Subcutaneous abdominal adipose tissue (tissue), 5 donors: ENCODE results near the gene TAS2R4.
"Not testable (repeated sequence)": the region's sequence is repeated elsewhere in the genome, so short reads cannot be mapped to it uniquely, and the experiment has no call there.

Experiments used
- H3K27ac ChIP-seq: one replicate; pipeline ENCODE4 v1.7.0; 2013; ENCODE audit warnings: low read depth, mild to moderate bottlenecking, inconsistent platforms, low read length, moderate library complexity
- H3K27me3 ChIP-seq, 5 donors: one replicate each; pipeline ENCODE4 v1.7.0; 2013; ENCODE audit warnings: low read length in 5 of 5, inconsistent platforms in 1 of 5; ENCODE audit not compliant: control insufficient read depth in 5 of 5, insufficient read depth in 4 of 5
- H3K36me3 ChIP-seq, 5 donors: one replicate each; pipeline ENCODE4 v1.7.0; 2013; ENCODE audit warnings: low read length in 5 of 5; ENCODE audit not compliant: control insufficient read depth in 5 of 5, insufficient read depth in 5 of 5
- H3K4me1 ChIP-seq, 5 donors: one replicate each; pipeline ENCODE4 v1.7.0; 2013; ENCODE audit warnings: low read length in 5 of 5, mild to moderate bottlenecking in 3 of 5, moderate library complexity in 1 of 5; ENCODE audit not compliant: control insufficient read depth in 5 of 5, insufficient read depth in 5 of 5
- H3K4me3 ChIP-seq, 5 donors: one replicate each; pipeline ENCODE4 v1.7.0; 2013; ENCODE audit warnings: low read length in 5 of 5, low read depth in 1 of 5
- H3K9ac ChIP-seq, 5 donors: one replicate each; pipeline ENCODE4 v1.7.0; 2013; ENCODE audit warnings: low read length in 5 of 5, mild to moderate bottlenecking in 4 of 5, moderate library complexity in 3 of 5
- H3K9me3 ChIP-seq, 5 donors: one replicate each; pipeline ENCODE4 v1.7.0; 2013; ENCODE audit warnings: low read length in 5 of 5; ENCODE audit not compliant: control insufficient read depth in 5 of 5
- donor health status: healthy.
- donor health status: healthy.
- donor health status: healthy.
- donor health status: healthy.
- donor health status: healthy.

Gene TAS2R4

DNA sequence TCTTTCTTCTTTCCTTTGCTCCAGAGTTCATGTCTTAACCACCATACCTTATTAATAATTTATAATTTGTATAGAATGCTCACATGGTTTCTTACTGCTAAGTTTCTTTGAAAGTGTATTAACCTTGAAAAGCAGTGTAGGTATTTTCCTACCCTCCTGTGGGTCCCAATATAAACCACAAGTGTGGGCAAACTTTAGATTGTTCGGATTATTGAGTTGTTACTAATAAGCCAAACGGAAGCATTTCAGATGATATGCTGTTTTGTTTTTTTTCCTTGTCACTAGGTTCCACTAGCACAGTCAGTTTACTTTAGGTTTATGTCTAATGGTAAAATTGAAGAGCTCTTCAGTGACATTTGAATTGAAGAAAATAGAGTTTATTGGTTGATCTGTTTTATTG lies 28.1 kb upstream of the TAS2R4 start:
- H3K9me3 ChIP-seq: peaks cover 0 to 21% (median 15%) of the 10 kb centered on the region in 5 donors
- H3K27me3 ChIP-seq: no peaks in the 10 kb centered on the region
- H3K4me3 ChIP-seq: no peak overlapping the region
- H3K9ac ChIP-seq: no peak overlapping the region
- H3K4me1 ChIP-seq: no peaks in the 10 kb centered on the region
- no peak overlapping the region for H3K27ac ChIP-seq
- peaks cover 71 to 89% (median 76%) of the 10 kb centered on the region in 5 donors for H3K36me3 ChIP-seq

DNA sequence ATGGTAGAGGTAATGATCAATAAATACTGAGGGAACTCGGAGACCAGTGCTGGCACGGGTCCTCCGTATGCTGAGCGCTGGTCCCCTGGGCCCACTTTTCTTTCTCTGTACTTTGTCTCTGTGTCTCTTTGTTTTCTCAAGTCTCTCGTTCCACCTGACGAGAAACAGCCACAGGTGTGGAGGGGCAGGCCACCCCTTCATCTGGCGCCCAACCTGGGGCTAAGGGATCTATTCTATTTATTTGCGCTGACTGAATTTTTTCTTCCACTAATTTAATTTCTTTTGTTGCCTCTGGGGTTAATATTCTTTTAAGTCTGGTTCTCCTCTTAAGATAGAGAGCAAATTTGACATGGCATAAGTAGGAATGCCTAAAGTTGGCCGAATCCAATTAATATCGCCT lies 24.6 kb upstream of the TAS2R4 start:
- H3K36me3 ChIP-seq: peaks cover 51 to 83% (median 65%) of the 10 kb centered on the region in 5 donors
- not testable (repeated sequence) for H3K4me1 ChIP-seq, H3K27me3 ChIP-seq, H3K9ac ChIP-seq, H3K27ac ChIP-seq
- peaks cover 0 to 21% (median 15%) of the 10 kb centered on the region in 5 donors for H3K9me3 ChIP-seq
- peak overlapping the region in 1 of 5 donors; percentile 31 for H3K4me3 ChIP-seq

DNA sequence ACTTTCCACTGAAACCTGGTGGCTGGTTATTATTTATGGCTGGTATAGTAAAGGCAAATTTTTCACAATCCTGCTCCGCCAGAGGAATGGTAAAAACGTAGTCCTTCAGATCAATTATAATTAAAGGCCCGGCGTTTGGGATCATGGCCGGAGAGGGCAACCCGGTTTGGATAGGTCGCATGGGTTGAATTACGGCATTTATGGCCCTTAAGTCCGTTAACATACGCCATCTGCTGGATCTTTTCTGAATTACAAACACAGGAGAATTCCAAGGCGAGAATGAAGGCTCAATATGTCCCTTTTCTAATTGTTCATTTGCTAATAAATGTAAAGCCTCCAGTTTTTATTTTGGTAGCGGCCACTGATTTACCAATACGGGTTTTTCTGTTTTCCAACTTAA lies 23.8 kb upstream of the TAS2R4 start:
- Histone ChIP-seq H3K27ac (no peak overlapping the region), H3K9ac (no peak overlapping the region), H3K36me3 (peaks cover 58 to 89% (median 70%) of the 10 kb centered on the region in 5 donors), H3K27me3 (no peaks in the 10 kb centered on the region), H3K9me3 (peaks cover 0 to 21% (median 15%) of the 10 kb centered on the region in 5 donors), H3K4me3 (no peak overlapping the region), H3K4me1 (no peaks in the 10 kb centered on the region)

DNA sequence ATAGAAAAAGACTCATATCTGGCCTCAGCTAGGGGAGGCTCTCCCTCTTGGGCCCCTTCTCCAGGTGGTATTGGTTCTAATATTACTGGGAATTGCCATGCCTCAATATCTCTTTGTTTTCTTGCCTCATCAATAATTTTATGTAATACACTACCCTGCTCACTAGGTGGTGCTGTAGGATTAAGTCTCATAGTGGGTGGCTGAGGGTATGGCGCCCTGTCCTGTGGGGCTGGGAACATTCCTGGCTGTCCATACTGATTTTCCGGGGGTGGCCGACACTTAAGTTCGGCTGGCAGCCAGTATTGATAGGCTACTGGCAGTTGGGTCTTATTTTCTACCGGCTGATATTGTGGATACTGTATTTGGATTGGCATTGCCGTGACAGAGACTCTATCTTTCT lies 21.5 kb upstream of the TAS2R4 start:
- Histone ChIP-seq H3K36me3 (peaks cover 51 to 80% (median 63%) of the 10 kb centered on the region in 5 donors), H3K4me1 (no peaks in the 10 kb centered on the region), H3K27ac (no peak overlapping the region), H3K9ac (no peak overlapping the region), H3K9me3 (peaks cover 0 to 21% (median 15%) of the 10 kb centered on the region in 5 donors), H3K4me3 (no peak overlapping the region), H3K27me3 (no peaks in the 10 kb centered on the region)

DNA sequence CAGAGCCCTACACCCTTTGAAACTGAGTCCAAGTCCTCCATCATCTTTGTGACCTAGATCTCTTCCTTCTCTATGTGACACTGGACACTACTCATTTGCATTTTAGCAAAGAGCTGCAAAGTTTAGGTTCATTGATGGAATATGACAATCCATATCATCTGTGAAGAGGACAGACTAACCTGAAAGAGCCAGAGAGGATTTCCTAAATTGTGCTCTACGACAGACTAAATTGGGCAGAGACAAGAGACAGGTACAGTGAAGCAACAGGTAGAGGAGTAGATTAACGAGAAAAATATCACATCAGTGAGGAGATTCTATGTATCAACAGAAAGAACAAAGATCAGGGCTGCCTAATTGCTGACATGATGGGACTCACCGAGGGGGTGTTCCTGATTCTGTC lies 12.7 kb upstream of the TAS2R4 start, which contains the start of gene TAS2R3:
TAS2R3 (plus strand) TSS at position 301 of the 400 bp plus-strand sequence; CDS start at position 363, 62 bp downstream.
- no peak within 1 kb of the TSS for H3K27ac ChIP-seq
- no peak within 1 kb of the TSS for H3K4me3 ChIP-seq
- no peak within 1 kb of the TSS for H3K9ac ChIP-seq
- no peaks in the 10 kb centered on the region for H3K9me3 ChIP-seq
- peaks cover 21 to 64% (median 38%) of the 10 kb centered on the region in 5 donors for H3K36me3 ChIP-seq
- no peaks in the 10 kb centered on the region for H3K4me1 ChIP-seq
- no peaks in the 10 kb centered on the region for H3K27me3 ChIP-seq

DNA sequence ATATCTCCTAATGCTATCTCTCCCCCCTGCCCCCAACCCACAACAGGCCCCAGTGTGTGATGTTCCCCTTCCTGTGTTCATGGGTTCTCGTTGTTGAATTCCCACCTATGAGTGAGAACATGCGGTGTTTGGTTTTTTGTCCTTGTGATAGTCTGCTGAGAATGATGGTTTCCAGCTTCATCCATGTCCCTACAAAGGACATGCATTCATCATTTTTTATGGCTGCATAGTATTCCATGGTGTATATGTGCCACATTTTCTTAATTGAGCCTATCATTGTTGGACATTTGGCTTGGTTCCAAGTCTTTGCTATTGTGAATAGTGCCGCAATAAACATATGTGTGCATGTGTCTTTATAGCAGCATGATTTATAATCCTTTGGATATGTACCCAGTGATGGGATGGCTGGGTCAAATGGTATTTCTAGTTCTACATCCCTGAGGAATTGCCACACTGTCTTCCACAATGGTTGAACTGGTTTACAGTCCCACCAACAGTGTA lies 6.3 kb upstream of the TAS2R4 start:
- H3K9me3 ChIP-seq, H3K27me3 ChIP-seq, H3K4me1 ChIP-seq, H3K4me3 ChIP-seq, H3K27ac ChIP-seq, H3K9ac ChIP-seq: not testable (repeated sequence)
- peaks cover 4 to 11% (median 5%) of the 10 kb centered on the region in 5 donors for H3K36me3 ChIP-seq

DNA sequence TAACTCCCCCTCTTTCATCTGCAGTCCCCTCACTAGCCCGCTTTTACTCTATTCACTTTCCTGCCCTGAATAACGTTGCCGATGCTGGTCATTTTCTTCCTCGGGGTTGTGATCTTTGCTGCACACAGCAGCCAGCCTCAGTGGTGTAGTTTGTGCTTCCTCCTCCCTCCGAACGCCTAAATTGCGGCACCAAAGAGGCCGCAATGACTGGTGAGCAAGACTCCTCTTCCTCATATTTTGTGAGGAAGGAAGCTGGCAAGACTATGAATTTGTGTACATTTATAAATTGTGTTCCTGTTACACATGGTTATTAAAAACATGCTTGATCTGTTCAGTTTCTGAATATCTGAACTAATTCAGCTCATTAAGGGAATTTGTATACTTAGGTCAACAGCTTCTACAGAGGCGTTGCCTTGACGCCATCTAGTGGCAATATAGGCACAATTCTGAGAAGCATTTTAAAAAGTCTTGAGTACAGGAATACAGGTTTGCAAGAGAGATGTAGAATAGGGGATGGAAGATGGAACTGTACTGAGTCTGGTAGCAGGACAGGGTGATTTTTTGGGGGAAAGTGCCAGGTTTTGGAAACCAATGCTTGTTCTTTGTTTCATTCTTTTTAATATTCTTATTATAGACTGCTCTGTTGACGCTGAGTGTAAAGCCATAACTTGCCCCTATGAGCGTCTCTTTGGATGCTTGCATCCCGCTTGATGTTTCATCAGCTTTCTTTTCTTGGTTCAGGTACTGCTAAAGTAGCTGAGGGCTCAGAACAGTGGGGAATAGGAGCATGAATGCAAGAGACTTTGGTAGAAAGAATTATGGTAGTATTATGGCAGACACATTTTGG lies 9.5 kb downstream of the TAS2R4 start:
- Histone ChIP-seq H3K9ac (no peak overlapping the region), H3K27ac (no peak overlapping the region), H3K4me3 (no peak overlapping the region), H3K9me3 (no peaks in the 10 kb centered on the region), H3K4me1 (no peaks in the 10 kb centered on the region), H3K27me3 (no peaks in the 10 kb centered on the region), H3K36me3 (peaks cover 0 to 21% (median 7%) of the 10 kb centered on the region in 5 donors)

DNA sequence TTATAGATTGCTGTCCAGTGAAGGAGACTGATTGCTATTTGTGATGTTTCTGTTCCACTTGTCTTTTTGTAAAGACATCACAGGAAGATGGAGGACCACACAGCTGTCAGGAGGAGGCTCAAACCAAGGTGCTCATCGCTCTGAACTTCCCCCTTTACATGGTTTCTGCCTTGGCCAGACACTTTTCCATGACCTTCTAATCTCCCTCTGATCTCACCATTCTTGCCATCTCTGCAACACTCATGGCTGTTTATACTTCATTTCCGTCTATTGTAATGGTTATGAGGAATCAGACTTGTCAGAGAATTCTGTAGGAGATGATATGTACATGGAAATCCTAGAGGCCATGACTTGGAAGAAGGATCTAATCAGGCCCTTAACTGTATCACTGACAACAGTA lies 11.8 kb downstream of the TAS2R4 start:
- no peak overlapping the region for H3K4me3 ChIP-seq
- no peak overlapping the region for H3K27ac ChIP-seq
- H3K9ac ChIP-seq: no peak overlapping the region
- H3K36me3 ChIP-seq: peaks cover 0 to 23% (median 7%) of the 10 kb centered on the region in 5 donors
- no peaks in the 10 kb centered on the region for H3K27me3 ChIP-seq
- H3K9me3 ChIP-seq: no peaks in the 10 kb centered on the region
- no peaks in the 10 kb centered on the region for H3K4me1 ChIP-seq

DNA sequence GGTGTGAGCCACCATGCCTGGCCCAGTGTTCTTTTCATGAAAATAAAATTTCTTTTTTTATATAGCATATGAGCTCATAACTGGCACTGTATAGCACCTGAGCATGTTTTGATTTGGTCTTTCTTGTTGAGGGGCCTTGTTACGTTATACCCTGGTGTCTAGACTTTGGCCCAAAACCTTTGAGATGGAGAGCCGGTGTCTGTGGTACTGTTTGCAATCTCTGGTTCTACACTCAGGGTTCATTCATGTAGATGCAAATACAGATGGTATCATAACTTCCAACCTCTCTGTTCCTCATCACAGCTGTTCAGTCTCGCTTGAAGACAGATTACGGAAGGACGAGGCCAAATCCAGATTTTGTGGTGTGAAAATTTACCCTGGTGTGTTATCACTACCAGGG lies 13.4 kb downstream of the TAS2R4 start, which contains the start of gene TAS2R5:
TAS2R5 (plus strand) TSS at position 301 of the 400 bp plus-strand sequence. CDS start 145 bp downstream, outside the sequence.
- Histone ChIP-seq H3K4me1 (no peaks in the 10 kb centered on the region), H3K4me3 (no peak within 1 kb of the TSS), H3K36me3 (peaks cover 0 to 23% (median 7%) of the 10 kb centered on the region in 5 donors), H3K27me3 (no peaks in the 10 kb centered on the region), H3K27ac (no peak within 1 kb of the TSS), H3K9me3 (no peaks in the 10 kb centered on the region), H3K9ac (no peak within 1 kb of the TSS)

DNA sequence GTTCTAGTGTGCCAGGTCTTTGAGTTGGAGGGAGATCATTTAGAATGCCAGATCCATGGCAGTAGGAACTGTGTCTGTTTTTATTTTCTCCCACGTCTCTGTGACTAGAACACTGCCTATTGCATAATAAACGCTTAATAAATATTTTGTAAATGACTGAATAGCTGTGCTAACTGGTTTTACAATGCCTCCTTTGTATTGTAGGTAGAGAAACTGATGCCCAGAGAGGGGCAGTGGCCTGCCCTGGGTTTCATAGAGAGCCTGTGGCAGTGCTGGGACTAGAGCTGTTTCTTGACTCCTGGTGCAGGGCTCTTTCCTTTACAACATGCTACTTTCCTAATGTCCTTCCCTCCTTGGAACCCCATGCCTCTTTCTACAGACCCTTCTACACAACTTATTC lies 16.1 kb downstream of the TAS2R4 start:
- H3K27me3 ChIP-seq: no peaks in the 10 kb centered on the region
- no peak overlapping the region for H3K9ac ChIP-seq
- no peaks in the 10 kb centered on the region for H3K9me3 ChIP-seq
- no peak overlapping the region for H3K27ac ChIP-seq
- no peak overlapping the region for H3K4me3 ChIP-seq
- peaks cover 0 to 26% (median 7%) of the 10 kb centered on the region in 5 donors for H3K36me3 ChIP-seq
- H3K4me1 ChIP-seq: no peaks in the 10 kb centered on the region
